DOHH2 (cell line): ENCODE data around the gene POU2AF3.

Experiments used
- H3F3A ChIP-seq: fragments of 200-600 bp; sonication (generic), shearing (Covaris generic); 2 replicates; pipeline ENCODE4 v1.6.0; 2016; ENCODE audit warnings: antibody characterized with exemption, mild to moderate bottlenecking; ENCODE audit not compliant: control insufficient read depth, insufficient read depth
- H3K27ac ChIP-seq: fragments of 200-600 bp; sonication (generic); 2 replicates; pipeline ENCODE4 v1.5.1; 2014; ENCODE audit warnings: low read depth, mild to moderate bottlenecking, low read length, moderate library complexity
- H3K27me3 ChIP-seq: fragments of 200-600 bp; sonication (generic); 2 replicates; pipeline ENCODE4 v1.6.1; 2014; ENCODE audit warnings: mild to moderate bottlenecking, low read length, mixed read lengths; ENCODE audit not compliant: control insufficient read depth
- H3K36me3 ChIP-seq: fragments of 200-600 bp; sonication (generic); 2 replicates; pipeline ENCODE4 v1.6.1; 2014; ENCODE audit warnings: mild to moderate bottlenecking, low read length, moderate library complexity, mixed read lengths; ENCODE audit not compliant: control insufficient read depth
- H3K4me1 ChIP-seq: fragments of 200-600 bp; sonication (generic); 2 replicates; pipeline ENCODE4 v1.6.1; 2014; ENCODE audit warnings: mild to moderate bottlenecking, low read length, mixed read lengths; ENCODE audit not compliant: control insufficient read depth
- H3K4me2 ChIP-seq: fragments of 200-600 bp; sonication (generic); 2 replicates; pipeline ENCODE4 v1.6.0; 2014; ENCODE audit warnings: mild to moderate bottlenecking, low read length, moderate library complexity
- H3K4me3 ChIP-seq: fragments of 200-600 bp; sonication (generic); 2 replicates; pipeline ENCODE4 v1.5.1; 2014; ENCODE audit warnings: mild to moderate bottlenecking, low read length, mixed read lengths
- H3K79me2 ChIP-seq: fragments of 200-600 bp; sonication (generic); 2 replicates; pipeline ENCODE4 v1.6.1; 2014; ENCODE audit warnings: mild to moderate bottlenecking, low read length, mixed read lengths; ENCODE audit not compliant: control insufficient read depth
- H3K9me2 ChIP-seq: fragments of 200-600 bp; sonication (generic); replicated peaks from 2 replicates; pipeline ENCODE4 v1.6.1; 2014; ENCODE audit warnings: mild to moderate bottlenecking, low read length, mixed read lengths; ENCODE audit not compliant: control insufficient read depth
- H3K9me3 ChIP-seq: fragments of 200-600 bp; sonication (generic); 2 replicates; pipeline ENCODE4 v1.6.1; 2014; ENCODE audit warnings: antibody characterized with exemption, low read length, mixed read lengths; ENCODE audit not compliant: control insufficient read depth, insufficient read depth
- H4K20me1 ChIP-seq: fragments of 200-600 bp; sonication (generic); 2 replicates; pipeline ENCODE4 v1.6.0; 2014; ENCODE audit warnings: low read depth, mild to moderate bottlenecking, antibody characterized with exemption, low read length, moderate library complexity; ENCODE audit not compliant: control insufficient read depth, insufficient read depth
- EZH2phosphoT487 ChIP-seq: fragments of 200-600 bp; sonication (generic); IDR thresholded peaks from 2 replicates; pipeline ENCODE4 v1.6.1; 2017; ENCODE audit warnings: borderline replicate concordance, mild to moderate bottlenecking, antibody characterized with exemption, low read length, moderate library complexity, mixed read lengths
- TF ChIP-seq, protein P1 (sequence below): fragments of 200-600 bp; sonication (generic); IDR thresholded peaks from one replicate; pipeline ENCODE4 v1.5.1; 2014; ENCODE audit warnings: antibody characterized with exemption, mild to moderate bottlenecking, low read depth, low read length; ENCODE audit not compliant: poor library complexity, severe bottlenecking

Gene POU2AF3

GRCh38 chr11:111336582-111337256 lies 38.4 kb downstream of the POU2AF3 start:
- H3K4me2 ChIP-seq, result no peak overlapping the region
- no peaks in the 10 kb centered on the region for H3K36me3 ChIP-seq
- H3K4me3 ChIP-seq, result no peak overlapping the region
- H3K9me3 ChIP-seq, result no peaks in the 10 kb centered on the region
- H3K79me2 ChIP-seq, result no peaks in the 10 kb centered on the region
- no peaks in the 10 kb centered on the region for H3K4me1 ChIP-seq
- no peak overlapping the region for H3K27ac ChIP-seq
- H4K20me1 ChIP-seq, result no peaks in the 10 kb centered on the region
- H3K9me2 ChIP-seq, result no peaks in the 10 kb centered on the region
- no peaks in the 10 kb centered on the region for H3F3A ChIP-seq
- 0 out of 2 replicates have a peak, but pooled peaks cover 2% of the 10 kb centered on the region for H3K27me3 ChIP-seq
- no peak for TF ChIP-seq EZH2phosphoT487
- TF ChIP-seq, protein P1, sequence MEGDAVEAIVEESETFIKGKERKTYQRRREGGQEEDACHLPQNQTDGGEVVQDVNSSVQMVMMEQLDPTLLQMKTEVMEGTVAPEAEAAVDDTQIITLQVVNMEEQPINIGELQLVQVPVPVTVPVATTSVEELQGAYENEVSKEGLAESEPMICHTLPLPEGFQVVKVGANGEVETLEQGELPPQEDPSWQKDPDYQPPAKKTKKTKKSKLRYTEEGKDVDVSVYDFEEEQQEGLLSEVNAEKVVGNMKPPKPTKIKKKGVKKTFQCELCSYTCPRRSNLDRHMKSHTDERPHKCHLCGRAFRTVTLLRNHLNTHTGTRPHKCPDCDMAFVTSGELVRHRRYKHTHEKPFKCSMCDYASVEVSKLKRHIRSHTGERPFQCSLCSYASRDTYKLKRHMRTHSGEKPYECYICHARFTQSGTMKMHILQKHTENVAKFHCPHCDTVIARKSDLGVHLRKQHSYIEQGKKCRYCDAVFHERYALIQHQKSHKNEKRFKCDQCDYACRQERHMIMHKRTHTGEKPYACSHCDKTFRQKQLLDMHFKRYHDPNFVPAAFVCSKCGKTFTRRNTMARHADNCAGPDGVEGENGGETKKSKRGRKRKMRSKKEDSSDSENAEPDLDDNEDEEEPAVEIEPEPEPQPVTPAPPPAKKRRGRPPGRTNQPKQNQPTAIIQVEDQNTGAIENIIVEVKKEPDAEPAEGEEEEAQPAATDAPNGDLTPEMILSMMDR, result no peak

- no peak overlapping the region for H3K4me3 ChIP-seq
- H3F3A ChIP-seq, result peaks cover 6% of the 10 kb centered on the region
- TF ChIP-seq, protein P1, result no peak
- no peak for TF ChIP-seq EZH2phosphoT487
- H3K9me2 ChIP-seq, result no peaks in the 10 kb centered on the region
- H3K4me1 ChIP-seq, result no peaks in the 10 kb centered on the region
- H3K27ac ChIP-seq, result no peak overlapping the region
- H3K79me2 ChIP-seq, result no peaks in the 10 kb centered on the region
- H3K4me2 ChIP-seq, result no peak overlapping the region
- H3K9me3 ChIP-seq, result no peaks in the 10 kb centered on the region
- 0 out of 2 replicates have a peak, but pooled peaks cover 2% of the 10 kb centered on the region for H3K27me3 ChIP-seq
- H4K20me1 ChIP-seq, result no peaks in the 10 kb centered on the region
- no peaks in the 10 kb centered on the region for H3K36me3 ChIP-seq
These were observed 41.5 kb downstream of the POU2AF3 start for GRCh38 chr11:111339758-111340388.

- H3K79me2 ChIP-seq, result no peaks in the 10 kb centered on the region
- H3F3A ChIP-seq, result peaks cover 26% of the 10 kb centered on the region
- H3K9me3 ChIP-seq, result no peaks in the 10 kb centered on the region
- no peak overlapping the region for H3K4me2 ChIP-seq
- H3K4me3 ChIP-seq, result no peak overlapping the region
- H4K20me1 ChIP-seq, result no peaks in the 10 kb centered on the region
- H3K27me3 ChIP-seq, result no peaks in the 10 kb centered on the region
- peaks cover 5% of the 10 kb centered on the region; the same call in 1 of the 2 replicates for H3K4me1 ChIP-seq
- no peak overlapping the region for H3K27ac ChIP-seq
- H3K36me3 ChIP-seq, result no peaks in the 10 kb centered on the region
- no peaks in the 10 kb centered on the region for H3K9me2 ChIP-seq
- TF ChIP-seq, protein P1, result no peak
- no peak for TF ChIP-seq EZH2phosphoT487
These were observed 44.0 kb downstream of the POU2AF3 start for GRCh38 chr11:111342329-111342728.
